Measurements from ENCODE around the gene USP50.
"Not testable (repeated sequence)": the region's sequence is repeated elsewhere in the genome, so short reads cannot be mapped to it uniquely, and the experiment has no call there.

The USP50 gene

DNA sequence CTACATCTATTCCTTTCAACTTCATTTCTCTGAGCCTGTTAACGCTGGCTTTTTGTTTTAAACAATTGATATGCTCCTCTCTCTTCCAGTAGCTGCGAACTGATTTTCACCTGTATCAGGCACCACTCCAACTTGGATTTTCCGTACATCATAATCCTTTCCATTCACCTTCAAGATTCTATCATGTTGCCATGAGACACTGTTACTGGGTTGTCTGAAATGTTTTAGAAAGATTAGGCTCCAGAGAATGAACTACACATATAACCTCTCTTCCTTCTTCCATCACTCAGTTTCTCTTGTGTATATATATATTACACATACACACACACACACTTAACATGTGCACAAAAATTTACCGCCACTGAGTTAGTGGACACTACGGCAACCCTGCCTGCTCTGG, at the start of gene USP50:
USP50 (minus strand) TSS at position 101 of the 400 bp plus-strand sequence. CDS start 141 bp downstream, outside the sequence.
- no peak for DNase-seq (ENCODE audit: low read depth, low spot score)

DNA sequence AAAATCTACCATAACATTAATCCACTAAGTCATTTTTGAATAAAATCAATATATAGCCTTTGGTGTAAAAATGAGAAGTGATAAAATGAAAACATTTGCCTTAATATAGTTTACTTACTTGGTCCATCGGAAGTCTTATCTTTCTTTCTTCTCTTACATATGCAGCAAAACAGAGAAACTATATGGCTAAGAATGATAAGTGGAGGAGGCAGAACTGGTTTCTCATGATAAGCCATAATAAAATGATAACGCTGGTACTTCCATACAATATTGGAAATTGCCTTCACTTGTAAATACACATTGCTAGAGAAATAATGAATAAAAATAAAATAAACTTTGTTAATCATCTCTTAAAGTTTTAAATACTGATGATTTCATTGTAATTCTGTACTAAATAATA, 47.8 kb upstream of the USP50 start:
- no peak for DNase-seq (ENCODE audit: low read depth, low spot score)

DNA sequence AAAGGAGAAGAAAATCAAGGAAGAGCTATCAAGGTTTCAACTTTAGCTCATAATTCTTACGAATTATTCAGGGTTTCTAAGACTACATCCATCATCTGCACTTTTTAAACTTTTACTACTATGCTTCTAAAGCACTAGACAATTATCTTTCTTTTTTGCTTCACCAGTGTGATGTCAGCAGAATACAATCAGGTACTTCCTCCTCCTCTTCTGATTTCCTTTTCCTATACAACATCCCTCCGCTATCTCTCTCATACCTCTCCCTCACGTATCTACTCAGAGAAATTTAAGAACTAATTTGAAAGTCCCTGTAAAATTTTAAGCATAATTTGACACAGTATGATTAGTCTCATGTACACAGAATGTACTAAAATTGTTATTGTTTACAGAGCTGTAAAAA, 47.3 kb upstream of the USP50 start:
- DNase-seq (ENCODE audit: low read depth, low spot score) = no peak

DNA sequence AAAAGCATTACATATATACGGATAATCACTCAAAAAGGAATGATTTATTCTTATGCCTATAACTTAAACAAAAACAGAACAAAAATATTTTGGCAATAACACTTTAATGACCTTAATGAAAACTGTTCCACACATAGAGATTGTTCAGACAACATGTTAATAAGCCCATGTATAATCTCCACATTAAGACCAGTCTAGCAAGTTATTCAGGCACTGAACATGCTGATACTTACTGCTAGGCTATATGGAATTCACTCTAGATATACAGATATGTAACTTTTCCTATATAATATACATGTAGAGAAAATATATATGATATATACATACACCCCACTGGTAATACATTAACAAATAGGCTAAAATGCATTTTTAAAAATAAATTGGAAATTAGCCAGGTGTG, 43.8 kb upstream of the USP50 start:
- no peak for DNase-seq (ENCODE audit: low read depth, low spot score)

DNA sequence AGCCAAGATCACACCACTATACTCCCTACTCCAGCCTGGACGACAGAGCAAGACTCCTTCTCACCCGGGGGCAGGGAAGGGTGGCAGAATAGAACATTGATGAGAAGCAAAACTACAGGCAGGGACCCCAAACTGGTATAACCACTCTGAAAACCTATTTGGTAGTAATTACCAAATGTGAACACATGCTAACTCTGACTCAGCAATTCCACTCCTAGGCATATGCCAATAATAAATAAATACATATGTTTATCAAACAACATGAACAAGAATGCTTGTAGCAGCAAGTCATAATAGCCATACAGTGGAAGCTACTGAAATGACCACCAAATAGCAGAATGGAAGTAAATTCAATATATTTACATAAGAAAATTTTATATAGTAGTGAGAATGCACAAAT, 31.0 kb upstream of the USP50 start:
- no peak for DNase-seq (ENCODE audit: low read depth, low spot score)

DNA sequence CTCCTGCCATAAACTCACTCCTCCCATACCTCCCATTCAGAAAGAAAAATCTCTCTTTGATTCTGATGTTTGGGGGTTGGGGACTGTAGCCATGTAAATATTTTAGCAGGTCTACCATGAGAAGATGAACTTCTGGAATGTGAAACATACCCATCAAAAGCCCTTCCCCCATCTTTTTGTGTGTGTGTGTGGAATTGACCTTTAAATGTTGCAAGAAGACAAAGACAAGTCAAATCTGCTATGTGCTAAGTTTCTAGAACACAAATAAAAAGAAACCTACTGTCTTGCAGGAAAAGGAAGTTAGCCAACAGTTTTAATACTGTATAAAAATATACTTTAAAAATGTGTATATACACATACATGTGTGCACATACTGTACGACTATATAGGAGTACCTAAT, 29.7 kb upstream of the USP50 start:
- DNase-seq (ENCODE audit: low read depth, low spot score) = no peak

DNA sequence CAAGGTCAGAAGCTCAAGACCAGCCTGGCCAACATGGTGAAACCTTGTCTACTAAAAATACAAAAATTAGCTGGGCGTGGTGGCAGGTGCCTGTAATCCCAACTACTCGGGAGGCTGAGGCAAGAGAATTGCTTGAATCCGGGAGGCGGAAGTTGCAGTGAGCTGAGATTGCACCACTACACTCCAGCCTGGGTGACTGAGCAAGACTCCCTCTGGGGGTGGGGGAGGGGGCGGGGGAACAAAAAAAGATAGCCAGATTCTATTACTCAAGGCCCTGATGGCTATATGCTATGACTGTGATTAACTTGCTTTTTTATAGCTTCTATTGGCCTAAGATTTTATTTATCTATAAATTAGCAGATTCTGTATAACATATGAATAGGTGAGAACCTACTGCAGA, 27.4 kb upstream of the USP50 start:
- not testable (repeated sequence) for DNase-seq (ENCODE audit: low read depth, low spot score)

DNA sequence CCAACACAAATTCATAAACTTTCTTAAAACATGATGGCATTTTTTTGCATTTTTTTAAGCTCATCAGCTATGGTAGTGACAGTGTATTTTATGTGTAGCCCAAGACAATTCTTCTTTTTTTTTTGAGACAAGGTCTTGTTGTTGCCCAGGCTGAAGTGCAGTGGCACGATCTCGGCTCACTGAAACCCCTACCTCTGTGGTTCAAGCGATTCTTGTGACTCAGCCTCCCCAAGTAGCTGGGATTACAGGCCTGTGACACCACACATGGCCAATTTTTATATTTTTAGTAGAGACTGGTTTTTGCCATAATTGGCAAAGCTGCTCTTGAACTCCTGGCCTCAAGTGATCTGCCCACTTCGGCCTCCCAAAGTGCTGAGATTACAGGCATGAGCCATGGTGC, 17.3 kb upstream of the USP50 start:
- DNase-seq (ENCODE audit: low read depth, low spot score) = no peak

DNA sequence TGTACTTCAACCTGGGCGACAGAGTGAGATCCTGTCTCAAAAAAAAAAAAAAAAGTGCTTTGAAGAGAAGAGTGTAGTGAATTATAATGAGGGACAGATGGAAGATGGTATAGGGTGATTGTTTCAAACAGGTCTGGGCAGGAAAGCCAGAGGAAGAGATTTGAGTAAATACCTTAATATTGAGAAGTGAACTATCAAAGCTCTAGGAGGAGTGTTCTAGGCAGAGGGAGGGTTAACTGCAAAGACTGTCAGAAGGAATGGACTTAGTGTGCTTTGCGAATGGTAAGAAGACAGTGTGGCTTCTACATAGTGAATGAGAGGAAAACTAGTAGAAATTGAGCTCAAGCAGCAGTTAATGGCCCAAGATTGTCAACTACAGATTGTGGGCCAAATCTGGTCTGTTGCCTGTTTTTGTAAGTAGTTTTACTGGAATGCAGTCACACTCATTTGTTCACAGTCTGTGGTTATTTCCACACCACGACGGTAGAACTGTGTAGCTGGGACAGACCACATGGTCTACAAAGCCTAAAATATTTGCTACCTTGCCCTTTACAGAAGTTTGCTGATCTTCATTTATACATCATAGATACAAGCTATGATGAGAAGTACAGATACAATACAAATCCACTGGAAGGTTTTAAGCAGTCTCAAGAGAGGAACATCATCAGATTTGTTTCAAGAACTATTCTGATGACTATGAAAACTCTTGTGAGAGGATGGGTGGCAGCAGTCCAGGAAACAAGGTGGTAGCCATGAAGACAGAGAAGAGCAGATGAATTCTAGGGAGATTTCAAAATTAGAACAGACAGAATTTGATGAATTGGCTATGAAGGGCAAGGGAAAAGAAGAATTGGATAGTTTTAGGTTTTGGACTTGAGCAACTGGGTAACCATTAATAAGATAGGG, 16.5 kb upstream of the USP50 start:
- DNase-seq (ENCODE audit: low read depth, low spot score) = no peak

DNA sequence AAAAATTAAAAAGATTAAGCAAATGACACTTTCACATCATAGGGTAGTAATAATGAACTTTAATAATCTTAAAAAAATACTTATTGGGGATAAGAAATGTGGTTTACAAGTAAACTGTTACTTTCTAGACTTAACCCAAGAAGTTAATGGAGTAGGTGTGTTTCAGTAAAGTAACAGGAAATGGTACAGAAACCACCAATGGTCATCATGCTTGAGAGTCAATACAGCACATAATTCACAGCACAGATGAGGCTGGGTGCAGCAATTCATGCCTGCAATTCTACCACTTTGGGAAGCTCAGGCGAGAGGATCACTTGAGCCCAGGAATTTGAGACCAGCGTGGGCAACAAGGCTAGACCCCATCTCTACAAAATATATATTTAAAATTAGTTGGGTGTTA, 11.5 kb upstream of the USP50 start:
- DNase-seq (ENCODE audit: low read depth, low spot score) = no peak

DNA sequence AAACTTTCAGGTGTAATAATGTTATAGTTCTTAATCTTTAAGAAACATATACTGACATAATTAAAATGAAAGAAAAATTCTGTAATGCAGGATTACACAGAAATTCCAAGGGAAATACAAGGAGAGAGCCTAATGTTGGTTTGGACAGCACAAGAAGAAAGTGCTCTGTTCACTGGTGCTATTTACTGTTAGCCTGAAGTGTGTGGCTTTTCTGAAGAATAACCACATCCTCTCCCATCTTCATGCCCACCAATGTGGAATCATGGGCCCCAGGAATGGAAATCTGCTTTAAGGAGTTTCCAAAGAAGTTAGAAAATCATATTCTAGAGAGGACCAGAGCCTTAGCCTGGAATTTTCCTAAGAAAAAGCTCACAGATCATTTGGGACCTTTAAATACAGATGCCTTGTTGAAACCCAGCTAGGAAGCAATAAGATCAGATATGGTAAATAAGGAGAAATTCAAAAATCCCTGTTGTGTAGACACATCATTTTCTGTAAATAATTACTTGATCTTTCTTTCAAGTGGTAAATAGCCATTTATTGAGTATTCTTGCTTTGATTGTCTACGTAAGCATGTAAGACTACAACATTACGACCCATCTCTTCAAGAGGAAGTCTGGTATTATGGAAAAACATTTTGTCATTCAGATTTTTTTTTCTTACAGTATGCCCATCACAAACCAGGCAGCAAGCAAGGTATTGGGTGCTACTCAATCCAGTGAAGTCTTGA, 10.3 kb upstream of the USP50 start:
- no peak for DNase-seq (ENCODE audit: low read depth, low spot score)

DNA sequence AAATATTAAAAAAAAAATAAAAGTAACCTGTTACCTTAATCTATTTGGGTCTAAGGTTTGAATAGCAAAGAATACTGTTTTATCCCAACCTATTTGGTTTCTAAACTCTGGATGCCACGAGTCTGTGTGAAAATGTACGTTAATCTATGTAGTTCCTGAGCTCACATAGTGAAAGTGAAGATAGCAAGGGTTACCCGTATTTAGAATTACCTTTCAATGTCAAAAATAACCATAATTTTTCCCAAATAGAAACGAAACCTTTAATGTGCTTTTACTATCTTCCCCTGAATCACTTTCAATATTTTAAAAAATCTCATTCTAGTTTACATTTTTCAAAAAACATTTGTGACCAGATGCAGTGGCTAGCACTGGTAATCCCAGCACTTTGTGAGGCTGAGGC, 5.8 kb upstream of the USP50 start:
- no peak for DNase-seq (ENCODE audit: low read depth, low spot score)

DNA sequence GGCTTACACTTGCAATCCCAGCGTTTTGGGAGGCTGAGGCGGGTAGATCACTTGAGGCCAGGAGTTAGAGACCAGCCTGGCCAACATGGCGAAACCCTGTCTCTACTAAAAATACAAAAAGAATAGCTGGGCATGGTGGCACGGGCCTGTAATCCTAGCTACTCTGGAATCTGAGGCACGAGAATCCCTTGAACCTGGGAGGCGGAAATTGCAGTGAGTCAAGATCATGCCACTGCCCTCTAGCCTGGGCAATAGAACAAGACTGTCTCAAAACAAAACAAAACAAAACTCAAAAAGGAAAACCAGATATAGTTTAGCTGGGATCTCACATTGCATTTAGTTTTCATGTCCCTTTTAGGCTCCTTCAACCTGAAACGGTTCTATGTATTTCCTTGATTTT, 2.9 kb upstream of the USP50 start:
- no peak for DNase-seq (ENCODE audit: low read depth, low spot score)

DNA sequence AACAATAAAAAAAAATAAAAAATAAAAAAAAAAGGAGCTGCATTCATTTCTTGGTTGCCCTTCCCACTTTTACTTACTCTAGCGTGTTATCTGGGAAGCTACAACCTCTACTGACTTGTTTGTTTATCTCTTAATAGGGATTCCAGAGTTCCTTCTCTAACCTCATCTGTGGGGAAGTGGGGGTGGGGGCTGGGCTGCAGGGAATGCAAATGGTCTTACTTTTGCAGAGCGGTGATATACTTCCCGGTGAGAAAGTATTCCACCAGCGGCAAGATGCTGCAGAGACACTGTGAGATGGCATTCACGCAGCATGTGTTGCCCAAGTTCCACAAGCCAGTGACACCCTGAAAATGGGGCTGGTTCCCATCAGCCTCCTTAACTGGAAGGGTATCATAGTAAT, 2.1 kb downstream of the USP50 start:
- no peak for DNase-seq (ENCODE audit: low read depth, low spot score)

DNA sequence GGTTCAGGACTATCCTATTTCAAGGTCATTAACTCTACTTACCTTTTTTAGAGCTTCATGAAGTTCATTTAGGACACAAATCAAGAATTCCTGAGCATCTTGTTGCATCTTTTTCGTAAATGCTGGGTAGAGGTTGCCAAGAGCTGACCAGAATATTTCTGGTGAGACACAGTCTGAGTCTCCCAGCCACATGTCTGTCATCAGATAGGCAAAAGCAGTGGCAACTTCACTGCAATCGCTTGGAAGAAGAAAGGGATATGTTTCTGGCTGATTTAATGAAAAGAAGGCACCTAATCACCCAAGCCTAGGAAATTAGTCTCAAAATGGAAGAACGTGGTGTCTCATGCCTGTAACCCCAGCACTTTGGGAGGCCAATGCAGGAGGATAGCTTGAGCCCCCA, 2.9 kb downstream of the USP50 start:
- DNase-seq (ENCODE audit: low read depth, low spot score) = no peak

DNA sequence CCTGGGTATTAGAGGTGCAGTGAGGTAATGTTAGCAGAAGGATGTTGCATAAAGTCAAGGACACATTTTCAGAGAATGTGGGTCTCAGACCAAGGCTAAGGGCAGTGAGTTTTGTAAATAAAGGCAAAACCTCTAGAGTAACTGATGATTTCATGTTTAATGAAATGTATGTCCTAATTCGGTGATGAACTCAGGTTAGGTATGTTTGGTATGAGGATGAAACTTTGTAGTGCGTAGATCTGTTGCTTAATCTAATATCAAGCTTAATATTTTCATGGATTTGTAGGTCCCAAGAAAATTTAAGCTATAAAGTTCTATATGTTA, 3.6 kb downstream of the USP50 start:
- no peak for DNase-seq (ENCODE audit: low read depth, low spot score)

DNA sequence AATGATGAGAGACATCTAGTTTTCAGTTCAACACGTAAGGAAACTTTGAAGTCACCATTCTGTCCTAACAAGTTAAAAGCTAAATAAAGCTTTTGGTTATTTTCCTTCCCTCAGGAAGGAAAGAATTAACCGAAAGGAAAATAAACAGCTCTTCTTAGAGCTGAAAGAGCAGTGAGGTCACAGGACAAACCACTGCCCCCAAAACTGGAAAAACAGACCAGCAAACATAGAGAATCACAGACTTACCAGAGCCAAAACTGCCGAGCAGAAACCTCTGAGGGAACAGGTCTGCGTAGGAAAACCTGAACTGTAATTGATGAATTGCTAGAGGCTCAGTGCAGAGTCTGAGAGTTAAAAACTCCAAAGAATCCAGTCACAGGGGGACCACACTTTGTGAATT, 14.7 kb downstream of the USP50 start:
- DNase-seq (ENCODE audit: low read depth, low spot score) = no peak

DNA sequence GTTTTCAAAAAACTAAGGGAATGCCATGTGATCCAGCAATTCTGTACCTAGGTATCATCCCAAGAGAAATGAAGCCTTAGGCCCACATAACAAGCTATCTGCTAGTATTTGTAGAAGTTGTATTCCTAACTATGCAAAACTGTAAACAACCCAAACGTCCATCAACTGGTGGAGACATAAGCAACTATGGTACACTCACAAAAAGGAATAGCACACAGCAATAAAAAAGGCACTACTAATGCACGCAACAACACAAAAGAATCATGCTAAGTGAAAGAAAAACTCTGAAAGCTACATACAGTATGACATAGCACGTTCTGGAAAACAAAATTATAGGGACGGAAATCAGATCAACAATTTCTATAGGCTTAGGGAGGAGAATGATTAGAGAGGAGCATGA, 15.3 kb downstream of the USP50 start:
- no peak for DNase-seq (ENCODE audit: low read depth, low spot score)

DNA sequence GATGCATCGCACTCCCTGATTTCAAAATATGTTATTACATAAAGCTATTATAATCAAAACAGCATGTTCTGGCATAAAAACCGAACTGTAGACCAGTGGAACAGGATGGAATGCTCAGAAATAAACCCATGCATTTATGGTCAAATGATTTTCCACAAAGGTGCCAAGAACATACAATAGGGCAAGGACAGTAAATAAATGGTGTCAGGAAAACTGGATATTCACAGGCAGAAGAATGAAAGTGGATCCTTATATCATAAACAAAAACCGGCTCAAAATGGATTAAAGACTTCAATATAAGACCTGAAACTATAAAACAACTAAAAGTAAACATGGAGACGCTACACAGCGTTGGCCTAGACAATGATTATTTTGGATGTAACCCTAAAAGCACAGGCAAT, 22.6 kb downstream of the USP50 start:
- DNase-seq (ENCODE audit: low read depth, low spot score) = no peak

DNA sequence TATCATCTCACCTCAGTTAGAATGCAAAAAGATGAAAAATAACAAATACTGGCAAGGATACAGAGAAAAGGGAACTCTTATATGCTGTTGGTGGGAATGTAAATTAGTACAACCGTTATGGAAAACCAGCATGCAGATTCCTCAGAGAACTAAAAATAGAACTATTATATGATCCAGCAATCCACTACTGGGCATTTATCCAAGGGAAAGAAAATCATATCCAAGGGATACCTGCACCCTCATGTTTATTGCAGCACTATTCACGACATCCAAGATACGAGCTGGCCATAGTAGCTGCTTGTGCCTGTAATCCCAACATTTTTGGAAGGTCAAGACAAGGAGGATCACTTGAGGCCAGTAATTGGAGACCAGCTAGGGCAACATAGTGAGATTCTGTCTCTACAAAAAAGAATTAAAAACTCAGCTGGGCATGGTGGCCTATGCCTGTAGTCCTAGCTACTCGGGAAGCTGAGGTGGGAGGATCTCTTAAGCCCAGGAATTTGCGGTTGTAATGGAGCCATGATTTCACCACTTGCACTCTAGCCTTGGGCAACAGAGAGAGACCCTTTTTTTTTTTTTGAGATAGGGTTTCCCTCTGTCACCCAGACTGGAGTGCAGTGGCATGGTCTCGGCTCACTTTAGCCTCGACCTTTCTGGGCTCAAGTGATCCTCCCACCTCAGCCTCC, 26.6 kb downstream of the USP50 start:
- DNase-seq (ENCODE audit: low read depth, low spot score) = no peak

DNA sequence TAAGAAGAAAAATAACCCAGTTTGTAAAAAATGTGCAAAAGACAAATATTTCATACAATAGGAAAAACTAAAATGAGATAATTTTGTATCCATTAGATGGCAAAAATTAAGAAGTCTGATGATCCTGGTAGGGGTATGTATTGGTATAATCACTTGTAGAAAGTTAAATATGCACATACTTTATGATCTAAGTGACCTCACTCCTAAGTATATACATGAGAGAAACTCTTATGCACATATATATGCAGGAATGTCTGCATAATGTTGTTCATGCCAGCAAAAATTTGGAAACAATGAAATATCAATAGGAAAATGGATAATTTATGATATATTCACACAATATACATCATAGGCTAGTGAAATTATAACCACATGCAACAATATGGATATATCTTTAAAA, 33.5 kb downstream of the USP50 start:
- DNase-seq (ENCODE audit: low read depth, low spot score) = no peak

DNA sequence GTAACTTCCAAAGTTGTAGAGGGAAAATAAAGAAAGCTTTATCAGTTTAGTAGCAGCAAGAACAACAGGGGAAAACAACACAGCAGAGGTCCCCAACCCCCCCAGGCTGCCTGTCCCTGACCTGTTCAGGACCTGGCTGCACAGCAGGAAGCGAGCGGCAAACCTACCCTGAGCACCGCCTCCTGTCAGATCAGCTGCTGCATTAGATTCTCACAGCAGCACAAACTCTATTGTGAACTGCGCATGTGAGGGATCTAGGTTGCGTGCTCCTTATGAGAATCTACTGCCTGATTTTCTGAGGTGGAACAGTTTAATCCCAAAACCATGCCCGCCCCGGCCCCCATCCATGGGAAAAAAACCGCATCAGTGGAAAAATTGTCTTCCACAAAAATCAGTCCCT, 40.3 kb downstream of the USP50 start:
- DNase-seq (ENCODE audit: low read depth, low spot score) = no peak

DNA sequence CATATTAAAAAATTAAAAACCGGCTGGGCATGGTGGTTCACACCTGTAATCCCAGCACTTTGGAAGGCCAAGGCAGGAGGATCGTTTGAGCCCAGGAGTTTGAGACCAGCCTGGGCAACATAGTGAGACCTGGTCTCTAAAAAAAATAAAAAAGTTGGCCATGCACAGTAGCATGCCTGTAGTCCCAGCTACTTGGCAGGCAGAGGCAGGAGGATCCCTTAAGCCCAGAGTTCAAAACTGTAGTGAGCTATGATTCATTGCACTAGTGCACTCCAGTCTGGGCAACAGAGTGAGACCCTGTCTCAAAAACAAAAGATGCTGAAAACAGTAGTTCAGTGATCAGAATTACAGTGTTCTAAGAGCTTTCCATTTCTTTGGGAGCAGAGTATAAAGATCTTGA, 40.8 kb downstream of the USP50 start:
- DNase-seq (ENCODE audit: low read depth, low spot score) = not testable (repeated sequence)

Measured in smooth muscle cell of the brain vasculature (primary cell).